ENCODE data around the gene KAT6B.

KAT6B gene

DNA sequence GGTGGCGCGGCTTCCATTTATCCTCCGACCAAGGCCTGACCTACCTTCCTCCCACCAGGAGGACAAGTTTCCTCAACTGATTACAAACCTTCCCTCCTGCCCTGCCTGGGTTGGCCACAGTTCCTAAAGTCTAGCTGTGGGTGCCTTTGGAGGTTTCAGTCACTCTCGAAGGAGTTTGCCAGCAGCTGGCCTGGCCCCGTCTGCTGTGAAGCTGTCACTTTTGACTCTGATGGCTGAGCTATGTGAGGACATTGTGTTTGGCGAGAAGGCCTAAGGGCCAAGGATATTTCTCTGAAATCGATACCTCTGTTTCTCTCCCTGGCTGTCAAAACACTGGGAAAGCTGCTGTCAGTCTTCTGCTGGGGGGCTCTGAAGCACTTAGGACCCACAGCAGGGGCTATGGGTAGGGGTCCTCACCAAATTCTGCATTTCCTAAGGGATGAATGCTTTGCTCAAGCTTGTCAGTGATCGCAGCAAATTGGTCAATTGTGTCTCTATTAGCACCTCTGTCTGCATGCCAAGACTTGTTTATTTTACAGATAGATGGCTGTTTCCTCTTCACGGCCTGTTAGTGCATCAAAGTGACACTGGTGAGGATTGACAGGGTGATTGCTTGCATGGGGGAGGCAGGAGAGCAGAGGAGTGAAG is 253.2 kb downstream of the KAT6B start:
- no peak for DNase-seq

DNA sequence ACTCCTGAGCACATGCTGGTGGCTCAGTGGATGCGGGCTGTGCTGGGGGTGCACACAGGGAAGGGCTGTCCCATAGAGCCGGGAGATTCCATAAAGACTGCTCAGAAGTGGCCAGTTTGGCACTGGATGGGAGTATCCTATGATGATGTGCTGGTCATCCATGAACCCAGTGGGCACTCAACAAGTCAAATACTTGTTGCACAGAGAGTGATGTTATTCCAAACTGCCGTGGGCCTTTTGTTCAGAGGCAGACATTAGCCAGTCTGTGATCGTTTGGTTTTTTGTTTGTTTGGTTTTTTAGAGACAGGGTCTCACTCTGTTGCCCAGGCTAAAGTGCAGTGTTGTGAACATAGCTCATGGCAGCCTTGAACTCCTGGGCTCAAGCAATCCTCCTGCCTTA is 254.2 kb downstream of the KAT6B start:
- DNase-seq: no peak

DNA sequence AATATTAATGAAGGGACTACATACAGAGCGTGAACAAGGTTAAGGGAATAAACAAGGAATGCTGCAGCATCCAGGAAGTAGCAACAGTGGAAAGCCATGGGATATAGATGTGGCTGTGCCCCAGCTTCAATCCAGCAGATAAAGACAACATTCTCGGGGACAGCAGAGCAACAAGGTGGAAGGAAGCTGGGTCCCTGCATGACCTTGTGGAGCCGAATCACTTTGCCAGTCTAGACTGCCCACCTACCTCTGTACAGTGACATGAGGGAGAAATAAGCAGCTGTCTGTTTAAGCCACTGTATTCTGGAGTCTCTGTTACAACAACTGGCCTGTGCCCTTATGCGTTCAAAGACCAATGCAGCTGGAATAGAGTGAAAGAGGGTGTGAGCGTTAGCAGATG is 255.0 kb downstream of the KAT6B start:
- DNase-seq: no peak
